Measurements from ENCODE around the gene RGS16. TPM values are rescaled to one million over a fixed set of nuclear protein-coding genes. Genes with fewer than 3 reads are reported as not detected.

Gene RGS16
- total and polyA plus RNA-seq, 9 of the 15 experiments (the other 6 are each of a cell fraction or from before 2014, with no cell fraction given) = 0.07 to 0.55 (median 0.36) TPM

GRCh38 chr1:182639330-182639729 is 35.1 kb upstream of the RGS16 start:
- no peak for ATAC-seq
- no peaks in the 10 kb centered on the region for H3K9me1 ChIP-seq (ENCODE audit: control insufficient read depth, insufficient read depth, low read length)

More at GRCh38 chr1:182639330-182639729, 35.1 kb upstream of the RGS16 start:
- H3K36me3 ChIP-seq (ENCODE audit: control insufficient read depth, insufficient read depth, low read length) = no peaks in the 10 kb centered on the region
- WGBS (ENCODE audit: insufficient coverage, low coverage, missing lambda C conversion rate) = 0% methylated on average over 1 of the region's 1 CpG
- TF ChIP-seq HNRNPUL1 (IDR thresholded peaks at IDR 0.05; ENCODE audit: low read length) (no peak), ZFP1 (CRISPR knock-in tag; IDR thresholded peaks at IDR 0.05) (no peak), ZNF146 (CRISPR knock-in tag; IDR thresholded peaks at IDR 0.05; ENCODE audit: unreplicated experiment) (no peak), POLR2A (conservative IDR thresholded peaks at IDR 0.05) (no peak), HNRNPLL (IDR thresholded peaks at IDR 0.05; ENCODE audit: low read depth, low read length, poor library complexity, severe bottlenecking) (no peak), U2AF1 (optimal IDR thresholded peaks at IDR 0.05; ENCODE audit: low read depth, low read length) (no peak), ELF1 (tag; IDR thresholded peaks at IDR 0.05) (no peak), DNMT1 (IDR thresholded peaks at IDR 0.05) (no peak), KHSRP (IDR thresholded peaks at IDR 0.05) (no peak), SMARCE1 (IDR thresholded peaks at IDR 0.05) (no peak), TCF7 (IDR thresholded peaks at IDR 0.05; ENCODE audit: borderline replicate concordance) (no peak), ZNF75A (CRISPR knock-in tag; IDR thresholded peaks at IDR 0.05) (no peak), ZHX1 (conservative IDR thresholded peaks at IDR 0.05; ENCODE audit: low read length) (no peak), NFE2L1 (tag; IDR thresholded peaks at IDR 0.05; ENCODE audit: borderline replicate concordance, low read depth) (no peak), CEBPG (CRISPR knock-in tag; IDR thresholded peaks at IDR 0.05) (no peak), CEBPG (tag; conservative IDR thresholded peaks at IDR 0.05 in 1 of 2, IDR thresholded peaks at IDR 0.05 in 1 of 2) (no peak), BACH1 (tag; IDR thresholded peaks at IDR 0.05) (no peak)
- peaks cover 32 to 74% of the 10 kb centered on the region in 2 experiments; a peak in 4 of 5 replicates for H3K27me3 ChIP-seq (ENCODE audit: control insufficient read depth in 2 of 2, insufficient read depth in 2 of 2, low read length in 2 of 2)
- H3K79me2 ChIP-seq (ENCODE audit: control insufficient read depth, insufficient read depth, low read length) = no peaks in the 10 kb centered on the region
- in situ Hi-C loops (cut with MboI) = no loop called here
- no peak overlapping the region for H3K4me2 ChIP-seq (ENCODE audit: insufficient read depth, low read length)
- no TSS peak for BruUV-seq (replicated peaks)
- FAIRE-seq = no peak
- POLR2A ChIA-PET = no interaction called here
- no peak for DNase-seq (ENCODE audit: extremely low read depth in 1 of 4, low spot score in 3 of 4)
- no peaks in the 10 kb centered on the region for H3K9me3 ChIP-seq (replicated peaks; ENCODE audit: control insufficient read depth, insufficient read depth, low read depth, low read length)
- H3K9ac ChIP-seq (ENCODE audit: insufficient read depth in 1 of 2, low read depth in 2 of 2, low read length in 2 of 2) = no peak overlapping the region
- H3K27ac ChIP-seq (ENCODE audit: extremely low read depth, low read depth, low read length) = no peak overlapping the region
- H4K20me1 ChIP-seq (replicated peaks; ENCODE audit: control insufficient read depth, insufficient read depth, low read length) = peaks cover 3% of the 10 kb centered on the region; the same call in 1 of the 2 replicates
- H3K4me1 ChIP-seq (replicated peaks in 1 of 2; ENCODE audit: control insufficient read depth in 2 of 2, insufficient read depth in 2 of 2, low read length in 2 of 2) = no peaks in the 10 kb centered on the region
- H2AFZ ChIP-seq (ENCODE audit: low read depth, low read length) = no peak overlapping the region
- no peak overlapping the region for H3K4me3 ChIP-seq
- intact Hi-C loops (cut with micrococcal nuclease) = no loop called here
- CTCF ChIA-PET (ENCODE audit: low intra/inter-chr PET ratio) = interaction anchor here (0.6 kb wide), 1 partner anchor 542 kb away, joined by 3 read pairs; no protein-coding TSS in a partner anchor

All from K562 (cell line).